Astrocyte (in vitro differentiated cells and primary cell): ENCODE results near the gene MYO7B.

Experiments used
- CTCF ChIP-seq: IDR thresholded peaks from 2 replicates; pipeline ENCODE4 v1.5.1; 2011; ENCODE audit warnings: low read depth, mild to moderate bottlenecking, inconsistent platforms, low read length, moderate library complexity; ENCODE audit not compliant: insufficient read depth
- EZH2 ChIP-seq: IDR thresholded peaks from 2 replicates; pipeline ENCODE4 v1.6.1; 2012; ENCODE audit warnings: mild to moderate bottlenecking, low read length, inconsistent platforms; ENCODE audit not compliant: insufficient read depth

- TF ChIP-seq CTCF (no peak), EZH2 (no peak)
Measured at GRCh38 chr2:127581516-127582490, 46.3 kb downstream of the MYO7B start.
